NT2/D1 (cell line): ENCODE measurements around the gene IRF3.

ENCODE experiments used
- SUZ12 ChIP-seq: IDR thresholded peaks from 2 replicates; pipeline ENCODE4 v1.6.1; 2011; ENCODE audit not compliant: insufficient read length, insufficient read depth; ENCODE audit errors: extremely low read depth
- ZNF274 ChIP-seq: IDR thresholded peaks from 2 replicates; pipeline ENCODE4 v1.6.1; 2011; ENCODE audit warnings: mild to moderate bottlenecking, low read depth, low read length

- TF ChIP-seq ZNF274, result no peak
- TF ChIP-seq SUZ12, result no peak
Measured at GRCh38 chr19:49616532-49616931, 49.1 kb downstream of the IRF3 start.
